Measurements from ENCODE around the gene ZNF513.
"Not testable (repeated sequence)": the region's sequence is repeated elsewhere in the genome, so short reads cannot be mapped to it uniquely, and the experiment has no call there.

Gene ZNF513

GRCh38 chr2:27354597-27354927, 26.0 kb downstream of the ZNF513 start:
- TF ChIP-seq CTCF (IDR thresholded peaks at IDR 0.05; ENCODE audit: low read depth, low read length, poor library complexity, severe bottlenecking) (no peak), EZH2phosphoT487 (IDR thresholded peaks at IDR 0.05; ENCODE audit: borderline replicate concordance, low read length) (no peak)
- Histone ChIP-seq H3K79me2 (ENCODE audit: control insufficient read depth, low read length) (peaks cover 92% of the 10 kb centered on the region), H3K9me3 (ENCODE audit: control insufficient read depth, insufficient read depth, low read length) (no peaks in the 10 kb centered on the region), H3K27ac (ENCODE audit: low read depth, low read length) (no peak overlapping the region), H4K20me1 (ENCODE audit: control insufficient read depth, insufficient read depth, low read depth, low read length) (no peaks in the 10 kb centered on the region), H3K27me3 (ENCODE audit: control insufficient read depth, low read length) (no peaks in the 10 kb centered on the region), H3K9me2 (replicated peaks; ENCODE audit: control insufficient read depth, low read length) (no peaks in the 10 kb centered on the region), H3F3A (ENCODE audit: control insufficient read depth, insufficient read depth) (peaks cover 2% of the 10 kb centered on the region; the same call in 1 of the 2 replicates), H3K4me3 (ENCODE audit: low read length) (no peak overlapping the region; the same call in 1 of the 2 replicates), H3K36me3 (ENCODE audit: control insufficient read depth, low read length) (peaks cover 27% of the 10 kb centered on the region), H3K4me1 (ENCODE audit: control insufficient read depth, low read length) (peaks cover 49% of the 10 kb centered on the region), H3K4me2 (ENCODE audit: low read length) (peak overlapping the region; percentile 87; the same call in 1 of the 2 replicates)

- H3K27ac ChIP-seq (ENCODE audit: low read depth, low read length): no peak overlapping the region
- no peaks in the 10 kb centered on the region for H3K9me3 ChIP-seq (ENCODE audit: control insufficient read depth, insufficient read depth, low read length)
- no peaks in the 10 kb centered on the region for H3K27me3 ChIP-seq (ENCODE audit: control insufficient read depth, low read length)
- H3K4me1 ChIP-seq (ENCODE audit: control insufficient read depth, low read length): peaks cover 49% of the 10 kb centered on the region
- no peaks in the 10 kb centered on the region for H3K9me2 ChIP-seq (replicated peaks; ENCODE audit: control insufficient read depth, low read length)
- TF ChIP-seq EZH2phosphoT487 (IDR thresholded peaks at IDR 0.05; ENCODE audit: borderline replicate concordance, low read length): no peak
- no peak for TF ChIP-seq CTCF (IDR thresholded peaks at IDR 0.05; ENCODE audit: low read depth, low read length, poor library complexity, severe bottlenecking)
- no peak overlapping the region for H3K4me3 ChIP-seq (ENCODE audit: low read length)
- H3K36me3 ChIP-seq (ENCODE audit: control insufficient read depth, low read length): peaks cover 27% of the 10 kb centered on the region
- H4K20me1 ChIP-seq (ENCODE audit: control insufficient read depth, insufficient read depth, low read depth, low read length): no peaks in the 10 kb centered on the region
- 0 out of 2 replicates have a peak overlapping the region, but pooled peaks have one; percentile 0 for H3K4me2 ChIP-seq (ENCODE audit: low read length)
- H3K79me2 ChIP-seq (ENCODE audit: control insufficient read depth, low read length): peaks cover 97% of the 10 kb centered on the region
- peaks cover 2% of the 10 kb centered on the region; the same call in 1 of the 2 replicates for H3F3A ChIP-seq (ENCODE audit: control insufficient read depth, insufficient read depth)
Measured at GRCh38 chr2:27353762-27354596, 26.6 kb downstream of the ZNF513 start.

- H3K27ac ChIP-seq (ENCODE audit: low read depth, low read length); H3F3A ChIP-seq (ENCODE audit: control insufficient read depth, insufficient read depth); H4K20me1 ChIP-seq (ENCODE audit: control insufficient read depth, insufficient read depth, low read depth, low read length); H3K27me3 ChIP-seq (ENCODE audit: control insufficient read depth, low read length); H3K4me3 ChIP-seq (ENCODE audit: low read length); H3K4me2 ChIP-seq (ENCODE audit: low read length); H3K9me2 ChIP-seq (replicated peaks; ENCODE audit: control insufficient read depth, low read length); H3K9me3 ChIP-seq (ENCODE audit: control insufficient read depth, insufficient read depth, low read length): not testable (repeated sequence)
- Histone ChIP-seq H3K4me1 (ENCODE audit: control insufficient read depth, low read length) (peaks cover 46% of the 10 kb centered on the region), H3K79me2 (ENCODE audit: control insufficient read depth, low read length) (peaks cover 95% of the 10 kb centered on the region), H3K36me3 (ENCODE audit: control insufficient read depth, low read length) (peaks cover 23% of the 10 kb centered on the region)
Measured at GRCh38 chr2:27353386-27353761, 27.2 kb downstream of the ZNF513 start.
